ENCODE data around the gene IRF6.
A peak's percentile ranks its signal among the peaks of the same experiment; 100 is the strongest.

IRF6 gene

GRCh38 chr1:209759829-209760359 lies 46.0 kb downstream of the IRF6 start:
- no peak for DNase-seq

- DNase-seq = no peak
Measured at GRCh38 chr1:209758400-209758799, 47.5 kb downstream of the IRF6 start.

- peak; percentile 74 to 76 for DNase-seq
Measured at GRCh38 chr1:209756615-209757445, 49.1 kb downstream of the IRF6 start.

- DNase-seq = peak; percentile 79 to 83
Measured at GRCh38 chr1:209755926-209756614, 49.9 kb downstream of the IRF6 start, which contains the start of gene TRAF3IP3. TRAF3IP3 (plus strand) TSS chr1:209756053; CDS start chr1:209760040, 3,987 bp downstream.

- no peak for DNase-seq
Measured at GRCh38 chr1:209755256-209755655, 50.7 kb downstream of the IRF6 start.

GRCh38 chr1:209752890-209753289 lies 53.1 kb downstream of the IRF6 start:
- DNase-seq = no peak

GRCh38 chr1:209751627-209752231 lies 54.2 kb downstream of the IRF6 start:
- no peak for DNase-seq

- no peak for DNase-seq
Measured at GRCh38 chr1:209749670-209750323, 56.1 kb downstream of the IRF6 start.

GRCh38 chr1:209749205-209749604 lies 56.7 kb downstream of the IRF6 start:
- no peak for DNase-seq

- no peak for DNase-seq
Measured at GRCh38 chr1:209748620-209749019, 57.3 kb downstream of the IRF6 start.

GRCh38 chr1:209747580-209748262 lies 58.2 kb downstream of the IRF6 start:
- peak; percentile 82 to 83 for DNase-seq

GRCh38 chr1:209746451-209747165 lies 59.3 kb downstream of the IRF6 start:
- no peak for DNase-seq

- no peak for DNase-seq
Measured at GRCh38 chr1:209743145-209743482, 62.8 kb downstream of the IRF6 start.

- no peak for DNase-seq
Measured at GRCh38 chr1:209742409-209743144, 63.4 kb downstream of the IRF6 start.

- no peak for DNase-seq
Measured at GRCh38 chr1:209741889-209742288, 64.1 kb downstream of the IRF6 start.

GRCh38 chr1:209741193-209741592 lies 64.7 kb downstream of the IRF6 start:
- no peak for DNase-seq

- DNase-seq = no peak
Measured at GRCh38 chr1:209738270-209738669, 67.7 kb downstream of the IRF6 start.

- no peak for DNase-seq
Measured at GRCh38 chr1:209737118-209737505, 68.8 kb downstream of the IRF6 start.

GRCh38 chr1:209736490-209737117 lies 69.3 kb downstream of the IRF6 start:
- peak; percentile 41 to 60 for DNase-seq
